ENCODE results near the gene TCF7L1.

DNA sequence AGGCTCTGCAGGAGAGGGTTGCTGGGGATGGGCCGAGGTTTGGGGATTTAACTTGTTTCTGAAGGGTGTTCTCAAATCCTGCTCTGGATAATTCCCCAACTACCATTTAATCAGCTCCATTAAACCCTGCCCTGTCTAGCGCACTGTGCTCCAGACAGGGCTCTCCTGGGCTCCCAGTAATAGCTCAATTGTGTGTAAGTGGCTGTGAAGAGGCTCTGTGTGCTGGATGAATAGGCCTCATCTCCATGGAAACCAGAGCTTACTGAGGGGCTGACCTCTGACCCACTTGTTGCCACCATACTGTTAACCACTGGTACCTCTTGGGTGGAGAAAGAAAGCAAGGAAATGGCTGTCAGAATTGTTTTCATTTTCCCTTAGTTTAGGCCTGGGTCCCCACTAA is 101.7 kb downstream of the TCF7L1 start:
- TF ChIP-seq, protein P1, sequence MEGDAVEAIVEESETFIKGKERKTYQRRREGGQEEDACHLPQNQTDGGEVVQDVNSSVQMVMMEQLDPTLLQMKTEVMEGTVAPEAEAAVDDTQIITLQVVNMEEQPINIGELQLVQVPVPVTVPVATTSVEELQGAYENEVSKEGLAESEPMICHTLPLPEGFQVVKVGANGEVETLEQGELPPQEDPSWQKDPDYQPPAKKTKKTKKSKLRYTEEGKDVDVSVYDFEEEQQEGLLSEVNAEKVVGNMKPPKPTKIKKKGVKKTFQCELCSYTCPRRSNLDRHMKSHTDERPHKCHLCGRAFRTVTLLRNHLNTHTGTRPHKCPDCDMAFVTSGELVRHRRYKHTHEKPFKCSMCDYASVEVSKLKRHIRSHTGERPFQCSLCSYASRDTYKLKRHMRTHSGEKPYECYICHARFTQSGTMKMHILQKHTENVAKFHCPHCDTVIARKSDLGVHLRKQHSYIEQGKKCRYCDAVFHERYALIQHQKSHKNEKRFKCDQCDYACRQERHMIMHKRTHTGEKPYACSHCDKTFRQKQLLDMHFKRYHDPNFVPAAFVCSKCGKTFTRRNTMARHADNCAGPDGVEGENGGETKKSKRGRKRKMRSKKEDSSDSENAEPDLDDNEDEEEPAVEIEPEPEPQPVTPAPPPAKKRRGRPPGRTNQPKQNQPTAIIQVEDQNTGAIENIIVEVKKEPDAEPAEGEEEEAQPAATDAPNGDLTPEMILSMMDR (IDR thresholded peaks at IDR 0.05) = no peak
- TF ChIP-seq POLR2AphosphoS5 (IDR thresholded peaks at IDR 0.05) = no peak

All from esophagus muscularis mucosa (tissue), 3 donors.